WI38 (cell line): ENCODE measurements around the gene MVB12B.

Source experiments
- H3K4me3 ChIP-seq: 2 replicates; pipeline ENCODE4 v1.5.1; 2011; ENCODE audit warnings: low read depth, mild to moderate bottlenecking, control low read depth, low read length
- TF ChIP-seq, protein P1 (sequence below): IDR thresholded peaks from 2 replicates; pipeline ENCODE4 v1.5.1; 2012; ENCODE audit warnings: low read depth, mild to moderate bottlenecking, control low read depth, low read length

Gene MVB12B

GRCh38 chr9:126424511-126424910, 97.9 kb downstream of the MVB12B start:
- no peak overlapping the region for H3K4me3 ChIP-seq
- TF ChIP-seq, protein P1, sequence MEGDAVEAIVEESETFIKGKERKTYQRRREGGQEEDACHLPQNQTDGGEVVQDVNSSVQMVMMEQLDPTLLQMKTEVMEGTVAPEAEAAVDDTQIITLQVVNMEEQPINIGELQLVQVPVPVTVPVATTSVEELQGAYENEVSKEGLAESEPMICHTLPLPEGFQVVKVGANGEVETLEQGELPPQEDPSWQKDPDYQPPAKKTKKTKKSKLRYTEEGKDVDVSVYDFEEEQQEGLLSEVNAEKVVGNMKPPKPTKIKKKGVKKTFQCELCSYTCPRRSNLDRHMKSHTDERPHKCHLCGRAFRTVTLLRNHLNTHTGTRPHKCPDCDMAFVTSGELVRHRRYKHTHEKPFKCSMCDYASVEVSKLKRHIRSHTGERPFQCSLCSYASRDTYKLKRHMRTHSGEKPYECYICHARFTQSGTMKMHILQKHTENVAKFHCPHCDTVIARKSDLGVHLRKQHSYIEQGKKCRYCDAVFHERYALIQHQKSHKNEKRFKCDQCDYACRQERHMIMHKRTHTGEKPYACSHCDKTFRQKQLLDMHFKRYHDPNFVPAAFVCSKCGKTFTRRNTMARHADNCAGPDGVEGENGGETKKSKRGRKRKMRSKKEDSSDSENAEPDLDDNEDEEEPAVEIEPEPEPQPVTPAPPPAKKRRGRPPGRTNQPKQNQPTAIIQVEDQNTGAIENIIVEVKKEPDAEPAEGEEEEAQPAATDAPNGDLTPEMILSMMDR = no peak

- TF ChIP-seq, protein P1 = no peak
- no peak overlapping the region for H3K4me3 ChIP-seq
Observed at GRCh38 chr9:126428534-126429175, 102.0 kb downstream of the MVB12B start.

DNA sequence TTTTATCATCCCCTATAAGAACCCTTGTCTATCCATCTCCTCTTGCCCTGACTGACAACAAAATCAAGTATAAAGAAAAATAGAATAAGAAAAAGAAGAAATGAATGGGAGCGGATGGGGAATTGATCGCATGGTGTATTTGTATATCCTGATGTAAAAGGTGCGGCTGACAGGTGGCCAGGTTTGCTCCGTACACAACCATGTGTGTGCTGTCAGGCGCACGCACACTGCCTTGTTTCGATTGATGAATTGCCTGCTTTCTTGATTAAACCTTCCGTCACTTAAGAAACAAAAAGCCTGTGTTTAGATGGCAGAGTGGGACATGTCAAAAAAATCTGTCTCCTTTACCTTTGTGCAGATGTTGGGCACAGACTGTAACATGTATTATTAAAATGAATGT, 102.6 kb downstream of the MVB12B start:
- TF ChIP-seq, protein P1 = no peak
- no peak overlapping the region for H3K4me3 ChIP-seq

GRCh38 chr9:126430124-126430523, 103.5 kb downstream of the MVB12B start:
- no peak overlapping the region for H3K4me3 ChIP-seq
- TF ChIP-seq, protein P1 = no peak

DNA sequence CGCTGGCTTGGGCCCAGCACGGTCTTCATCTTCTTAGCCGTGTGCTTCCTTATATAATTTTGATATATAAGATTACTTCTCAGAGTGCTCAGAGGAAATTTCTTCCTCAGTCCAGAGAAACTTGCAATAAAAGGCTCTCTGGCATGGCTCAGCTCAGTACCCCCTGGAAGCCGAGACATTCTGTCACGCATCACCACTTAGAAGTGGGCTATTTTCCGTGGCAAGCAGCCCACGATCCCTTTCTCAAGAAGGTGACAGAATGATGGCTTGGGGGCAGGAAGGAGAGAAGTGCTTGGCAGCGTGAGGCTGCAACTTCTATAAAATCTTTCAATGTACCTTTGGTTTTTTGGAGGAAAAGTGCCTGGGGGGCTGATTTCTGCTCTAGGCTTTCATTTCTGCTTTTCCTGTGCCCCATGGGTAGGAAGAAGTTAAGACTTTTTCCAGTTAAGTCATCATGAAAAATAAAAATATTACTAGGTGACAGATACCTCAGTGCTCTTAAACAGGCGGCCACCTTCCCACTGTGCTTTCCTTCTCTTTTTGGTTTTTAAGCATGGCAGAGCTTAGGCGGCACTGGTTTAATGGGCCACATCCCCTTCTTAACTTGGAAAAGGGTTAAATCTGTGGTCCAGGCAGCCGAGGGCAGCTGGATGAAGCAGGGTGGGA, 104.6 kb downstream of the MVB12B start:
- TF ChIP-seq, protein P1 = no peak
- H3K4me3 ChIP-seq = no peak overlapping the region

DNA sequence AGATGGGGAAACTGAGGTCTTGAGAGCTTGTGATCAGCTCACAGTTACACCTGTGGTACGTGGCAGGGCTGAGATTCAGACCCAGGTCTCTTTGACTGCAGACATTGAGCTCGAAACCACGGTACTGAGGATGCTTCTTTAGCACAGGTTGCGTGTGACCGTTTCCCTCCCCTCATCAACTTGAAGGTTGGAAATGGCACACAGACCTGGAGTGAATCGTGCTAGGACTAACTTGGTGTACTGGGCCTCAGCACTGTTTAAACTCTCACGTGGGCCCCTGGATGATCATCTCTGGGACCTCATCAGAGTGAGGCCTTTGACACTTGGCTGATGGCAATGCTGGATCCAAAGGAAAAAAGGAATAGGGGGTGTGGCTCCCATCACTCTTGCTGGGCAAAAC, 106.0 kb downstream of the MVB12B start:
- TF ChIP-seq, protein P1 = no peak
- H3K4me3 ChIP-seq = no peak overlapping the region

DNA sequence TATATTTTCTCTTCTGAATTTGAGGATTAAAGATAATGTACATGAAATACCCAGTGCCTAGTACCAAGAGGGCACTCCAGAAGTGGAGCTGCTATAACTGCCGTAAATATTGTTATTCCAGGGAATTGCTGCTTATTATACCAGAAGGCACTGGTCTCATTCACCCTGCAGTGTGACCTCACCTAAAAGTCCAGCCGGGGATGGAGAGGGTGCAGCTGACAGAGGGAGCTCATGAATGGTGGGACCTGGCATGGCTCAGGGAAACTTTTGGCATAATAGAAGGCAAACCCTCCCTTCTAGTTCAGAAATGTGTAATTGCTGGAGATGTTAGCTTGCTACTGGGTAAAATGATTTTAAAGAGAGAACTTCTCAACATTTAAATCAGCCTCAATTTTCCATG, 108.5 kb downstream of the MVB12B start:
- TF ChIP-seq, protein P1 = no peak
- H3K4me3 ChIP-seq = no peak overlapping the region
